A549 (cell line): Measurements from ENCODE around the gene SLC6A19.

Experiments used
- CEBPB ChIP-seq, 2 experiments: fragments of >200 bp in 1 of 2; sonication (Bioruptor Twin) in 1 of 2; formaldehyde crosslinking in 1 of 2; IDR thresholded peaks; 2 replicates each; pipeline ENCODE4 v1.6.1; 2012 to 2016
- CHD2 ChIP-seq: fragments of 150-350 bp; IDR thresholded peaks from 2 replicates; pipeline ENCODE4 v1.6.1; 2014; ENCODE audit warnings: low read length; ENCODE audit not compliant: partially characterized antibody
- EHMT2 ChIP-seq: fragments of 200-600 bp; sonication (generic); IDR thresholded peaks from 2 replicates; pipeline ENCODE4 v1.6.1; 2016; ENCODE audit warnings: antibody characterized with exemption, low read depth, mild to moderate bottlenecking, moderate library complexity
- JUNB ChIP-seq: fragments of >200 bp; sonication (Bioruptor Twin); formaldehyde crosslinking; IDR thresholded peaks from 2 replicates; pipeline ENCODE4 v1.6.1; 2016
- RAD21 ChIP-seq, 2 experiments: fragments of >200 bp in 1 of 2; sonication (Bioruptor Twin) in 1 of 2; formaldehyde crosslinking in 1 of 2; IDR thresholded peaks in 1 of 2; conservative IDR thresholded peaks in 1 of 2; 2 replicates in 1 of 2; 3 replicates in 1 of 2; pipeline ENCODE4 v1.6.1; 2012 to 2018; ENCODE audit warnings: inconsistent platforms in 1 of 2
- TF ChIP-seq, protein P1 (sequence below): fragments of 200-600 bp; sonication (generic); IDR thresholded peaks from 2 replicates; pipeline ENCODE4 v1.6.1; 2016; ENCODE audit warnings: antibody characterized with exemption, mild to moderate bottlenecking, moderate library complexity
- TF ChIP-seq, protein P2 (sequence below): IDR thresholded peaks from 2 replicates; pipeline ENCODE4 v1.6.1; 2012
- TF ChIP-seq, protein P3 (sequence below): fragments of >200 bp; sonication (Bioruptor Twin); formaldehyde crosslinking; IDR thresholded peaks from 3 replicates; pipeline ENCODE4 v1.5.1; 2016
- TF ChIP-seq, protein P4 (sequence below): IDR thresholded peaks from 2 replicates; pipeline ENCODE4 v1.6.1; 2012

DNA sequence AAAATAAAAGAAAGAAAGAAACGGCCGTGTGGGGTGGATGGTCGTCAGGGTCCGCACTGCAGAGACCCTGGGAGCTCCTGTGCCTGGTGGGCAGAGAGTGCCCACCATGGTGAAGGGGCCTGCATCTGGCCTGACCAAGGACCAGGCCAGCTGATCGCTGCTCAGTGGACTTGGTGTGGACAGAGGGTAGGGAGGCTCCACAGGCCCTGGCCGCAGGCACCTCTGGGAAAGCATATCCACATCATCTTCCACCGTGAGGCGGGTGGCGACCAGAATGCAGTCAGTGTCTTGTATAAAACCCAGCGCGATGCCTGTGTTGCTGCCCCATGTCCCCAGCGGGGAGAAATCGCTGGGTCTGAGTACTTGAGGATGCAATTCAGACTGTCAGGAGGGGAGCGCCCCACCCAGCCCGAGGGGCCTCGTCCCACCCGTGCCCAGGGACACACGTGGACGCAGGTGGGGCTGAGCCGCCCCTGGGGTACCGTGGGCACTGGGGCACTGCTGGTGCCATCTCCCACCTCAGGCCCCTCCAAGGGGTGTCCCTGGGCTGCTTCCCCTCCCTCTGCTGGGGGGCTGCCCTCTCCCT is 27.8 kb upstream of the SLC6A19 start:
- TF ChIP-seq, protein P1, sequence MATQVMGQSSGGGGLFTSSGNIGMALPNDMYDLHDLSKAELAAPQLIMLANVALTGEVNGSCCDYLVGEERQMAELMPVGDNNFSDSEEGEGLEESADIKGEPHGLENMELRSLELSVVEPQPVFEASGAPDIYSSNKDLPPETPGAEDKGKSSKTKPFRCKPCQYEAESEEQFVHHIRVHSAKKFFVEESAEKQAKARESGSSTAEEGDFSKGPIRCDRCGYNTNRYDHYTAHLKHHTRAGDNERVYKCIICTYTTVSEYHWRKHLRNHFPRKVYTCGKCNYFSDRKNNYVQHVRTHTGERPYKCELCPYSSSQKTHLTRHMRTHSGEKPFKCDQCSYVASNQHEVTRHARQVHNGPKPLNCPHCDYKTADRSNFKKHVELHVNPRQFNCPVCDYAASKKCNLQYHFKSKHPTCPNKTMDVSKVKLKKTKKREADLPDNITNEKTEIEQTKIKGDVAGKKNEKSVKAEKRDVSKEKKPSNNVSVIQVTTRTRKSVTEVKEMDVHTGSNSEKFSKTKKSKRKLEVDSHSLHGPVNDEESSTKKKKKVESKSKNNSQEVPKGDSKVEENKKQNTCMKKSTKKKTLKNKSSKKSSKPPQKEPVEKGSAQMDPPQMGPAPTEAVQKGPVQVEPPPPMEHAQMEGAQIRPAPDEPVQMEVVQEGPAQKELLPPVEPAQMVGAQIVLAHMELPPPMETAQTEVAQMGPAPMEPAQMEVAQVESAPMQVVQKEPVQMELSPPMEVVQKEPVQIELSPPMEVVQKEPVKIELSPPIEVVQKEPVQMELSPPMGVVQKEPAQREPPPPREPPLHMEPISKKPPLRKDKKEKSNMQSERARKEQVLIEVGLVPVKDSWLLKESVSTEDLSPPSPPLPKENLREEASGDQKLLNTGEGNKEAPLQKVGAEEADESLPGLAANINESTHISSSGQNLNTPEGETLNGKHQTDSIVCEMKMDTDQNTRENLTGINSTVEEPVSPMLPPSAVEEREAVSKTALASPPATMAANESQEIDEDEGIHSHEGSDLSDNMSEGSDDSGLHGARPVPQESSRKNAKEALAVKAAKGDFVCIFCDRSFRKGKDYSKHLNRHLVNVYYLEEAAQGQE = no peak
- TF ChIP-seq CEBPB (IDR thresholded peaks at IDR 0.05) (no peak), EHMT2 (no peak), JUNB (no peak), RAD21 (conservative IDR thresholded peaks at IDR 0.05 in 1 of 2, IDR thresholded peaks at IDR 0.05 in 1 of 2) (no peak), CHD2 (no peak)
- TF ChIP-seq, protein P2, sequence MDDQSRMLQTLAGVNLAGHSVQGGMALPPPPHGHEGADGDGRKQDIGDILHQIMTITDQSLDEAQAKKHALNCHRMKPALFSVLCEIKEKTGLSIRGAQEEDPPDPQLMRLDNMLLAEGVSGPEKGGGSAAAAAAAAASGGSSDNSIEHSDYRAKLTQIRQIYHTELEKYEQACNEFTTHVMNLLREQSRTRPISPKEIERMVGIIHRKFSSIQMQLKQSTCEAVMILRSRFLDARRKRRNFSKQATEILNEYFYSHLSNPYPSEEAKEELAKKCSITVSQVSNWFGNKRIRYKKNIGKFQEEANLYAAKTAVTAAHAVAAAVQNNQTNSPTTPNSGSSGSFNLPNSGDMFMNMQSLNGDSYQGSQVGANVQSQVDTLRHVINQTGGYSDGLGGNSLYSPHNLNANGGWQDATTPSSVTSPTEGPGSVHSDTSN = no peak
- TF ChIP-seq, protein P3, sequence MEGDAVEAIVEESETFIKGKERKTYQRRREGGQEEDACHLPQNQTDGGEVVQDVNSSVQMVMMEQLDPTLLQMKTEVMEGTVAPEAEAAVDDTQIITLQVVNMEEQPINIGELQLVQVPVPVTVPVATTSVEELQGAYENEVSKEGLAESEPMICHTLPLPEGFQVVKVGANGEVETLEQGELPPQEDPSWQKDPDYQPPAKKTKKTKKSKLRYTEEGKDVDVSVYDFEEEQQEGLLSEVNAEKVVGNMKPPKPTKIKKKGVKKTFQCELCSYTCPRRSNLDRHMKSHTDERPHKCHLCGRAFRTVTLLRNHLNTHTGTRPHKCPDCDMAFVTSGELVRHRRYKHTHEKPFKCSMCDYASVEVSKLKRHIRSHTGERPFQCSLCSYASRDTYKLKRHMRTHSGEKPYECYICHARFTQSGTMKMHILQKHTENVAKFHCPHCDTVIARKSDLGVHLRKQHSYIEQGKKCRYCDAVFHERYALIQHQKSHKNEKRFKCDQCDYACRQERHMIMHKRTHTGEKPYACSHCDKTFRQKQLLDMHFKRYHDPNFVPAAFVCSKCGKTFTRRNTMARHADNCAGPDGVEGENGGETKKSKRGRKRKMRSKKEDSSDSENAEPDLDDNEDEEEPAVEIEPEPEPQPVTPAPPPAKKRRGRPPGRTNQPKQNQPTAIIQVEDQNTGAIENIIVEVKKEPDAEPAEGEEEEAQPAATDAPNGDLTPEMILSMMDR = no peak
- TF ChIP-seq, protein P4, sequence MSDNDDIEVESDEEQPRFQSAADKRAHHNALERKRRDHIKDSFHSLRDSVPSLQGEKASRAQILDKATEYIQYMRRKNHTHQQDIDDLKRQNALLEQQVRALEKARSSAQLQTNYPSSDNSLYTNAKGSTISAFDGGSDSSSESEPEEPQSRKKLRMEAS = no peak
